GM12878 (cell line): ENCODE results near the gene ABCC5. TPM values are rescaled to one million over a fixed set of nuclear protein-coding genes. Genes with fewer than 3 reads are reported as not detected.

Experiments
- ATAC-seq: fragments of 200-7000 bp; cut with Tn5 transposase; 3 replicates; pipeline ENCODE4 v1.9.1; 2020; ENCODE audit warnings: mild to moderate bottlenecking, moderate library complexity
- BruUV-seq: library from RNA; stranded (reverse); fragments of 400-500 nt; replicated peaks from 2 replicates; lab custom pipeline; 2021; lab: Mats Ljungman, UMichigan
- CTCF ChIA-PET: fragments of 300-600 bp; sonication (Branson Sonifier 250); formaldehyde crosslinking; extraction: SDS; loops from one replicate; lab custom pipeline; 2021; ENCODE audit warnings: inconsistent platforms; lab: Yijun Ruan, JAX
- POLR2A ChIA-PET: fragments of 350-600 bp; formaldehyde crosslinking; extraction: SDS; loops from one replicate; lab custom pipeline; 2021; ENCODE audit warnings: inconsistent platforms; lab: Charles Lee
- RAD21 ChIA-PET: fragments of 300-600 bp; sonication (Branson Sonifier 250); formaldehyde crosslinking; loops from one replicate; lab custom pipeline; 2023; ENCODE audit warnings: antibody characterized with exemption; ENCODE audit not compliant: unreplicated experiment; lab: Charles Lee
- SMC1A ChIA-PET: fragments of 300-600 bp; sonication (Branson Sonifier 250); formaldehyde crosslinking; loops from one replicate; lab custom pipeline; 2023; ENCODE audit not compliant: unreplicated experiment, uncharacterized antibody; lab: Charles Lee
- DNase-seq: peaks from one replicate; pipeline ENCODE4 v3.0.0-alpha.2; 2011; ENCODE audit warnings: low read depth, low spot score
- FAIRE-seq: peaks from 3 replicates; lab custom pipeline; 2011; peaks lifted over from hg19 to GRCh38; lab: Jason Lieb, UNC
- H2AFZ ChIP-seq: 2 replicates; pipeline ENCODE4 v1.6.0; 2011; ENCODE audit warnings: low read depth, low read length, control low read depth; ENCODE audit not compliant: control insufficient read depth
- H3K27ac ChIP-seq: 2 replicates; pipeline ENCODE4 v1.5.1; 2011; ENCODE audit warnings: control low read depth; ENCODE audit not compliant: control insufficient read depth, insufficient read depth
- H3K27me3 ChIP-seq, 2 experiments: replicated peaks in 1 of 2; 2 replicates each; pipeline versions ENCODE4 v1.6.0 to v1.6.1; 2011; ENCODE audit warnings: low read length in 1 of 2; ENCODE audit not compliant: control insufficient read depth in 2 of 2, insufficient read depth in 2 of 2
- H3K36me3 ChIP-seq, 2 experiments: 2 replicates each; pipeline ENCODE4 v1.5.1; 2011; ENCODE audit warnings: low read length in 1 of 2; ENCODE audit not compliant: control insufficient read depth in 2 of 2, insufficient read depth in 2 of 2
- H3K4me1 ChIP-seq: 2 replicates; pipeline ENCODE4 v1.6.1; 2011; ENCODE audit warnings: mild to moderate bottlenecking, low read length, moderate library complexity, mixed read lengths; ENCODE audit not compliant: control insufficient read depth, insufficient read depth
- H3K4me2 ChIP-seq: 2 replicates; pipeline ENCODE4 v1.6.0; 2011; ENCODE audit warnings: control low read depth; ENCODE audit not compliant: control insufficient read depth, insufficient read depth
- H3K4me3 ChIP-seq: fragments of 200-600 bp; sonication (generic); 2 replicates; pipeline ENCODE4 v1.5.1; 2016
- H3K79me2 ChIP-seq: 2 replicates; pipeline ENCODE4 v1.6.0; 2011; ENCODE audit warnings: low read length; ENCODE audit not compliant: control insufficient read depth, insufficient read depth
- H3K9ac ChIP-seq: 2 replicates; pipeline ENCODE4 v1.8.0; 2011; ENCODE audit warnings: low read length, control low read depth, mixed read lengths; ENCODE audit not compliant: control insufficient read depth, insufficient read depth
- H3K9me3 ChIP-seq: replicated peaks from 3 replicates; pipeline ENCODE4 v1.5.1; 2011; ENCODE audit warnings: mild to moderate bottlenecking, low read length; ENCODE audit not compliant: control insufficient read depth, insufficient read depth
- H4K20me1 ChIP-seq: 2 replicates; pipeline ENCODE4 v1.6.0; 2011; ENCODE audit not compliant: control insufficient read depth, insufficient read depth
- ASH2L ChIP-seq: fragments of 300-600, 200-600 bp; sonication (generic); IDR thresholded peaks from 2 replicates; pipeline ENCODE4 v1.6.1; 2017; ENCODE audit warnings: low read depth, mild to moderate bottlenecking, borderline replicate concordance
- ATF2 ChIP-seq: IDR thresholded peaks from 2 replicates; pipeline ENCODE4 v1.6.1; 2012; ENCODE audit warnings: low read length, inconsistent platforms
- ATF3 ChIP-seq: IDR thresholded peaks from 2 replicates; pipeline ENCODE4 v1.6.1; 2011; ENCODE audit warnings: low read depth, mild to moderate bottlenecking, low read length, moderate library complexity, borderline replicate concordance; ENCODE audit errors: extremely low read depth
- DPF2 ChIP-seq: fragments of 450-650 bp; IDR thresholded peaks from 2 replicates; pipeline ENCODE4 v1.6.1; 2017; ENCODE audit warnings: mild to moderate bottlenecking
- ESRRA ChIP-seq: IDR thresholded peaks from 2 replicates; pipeline ENCODE4 v1.6.1; 2012; ENCODE audit warnings: mild to moderate bottlenecking, low read length, improper control_type of control experiment
- IRF5 ChIP-seq: fragments of 450-650 bp; IDR thresholded peaks from 2 replicates; pipeline ENCODE4 v1.6.1; 2017; ENCODE audit warnings: borderline replicate concordance
- MEF2A ChIP-seq: IDR thresholded peaks from 2 replicates; pipeline ENCODE4 v1.6.1; 2011; ENCODE audit warnings: low read depth, mild to moderate bottlenecking, low read length, moderate library complexity; ENCODE audit not compliant: insufficient read depth
- MLLT1 ChIP-seq: fragments of 450-650 bp; IDR thresholded peaks from 2 replicates; pipeline ENCODE4 v1.6.1; 2016; ENCODE audit warnings: mild to moderate bottlenecking
- NFYA ChIP-seq: IDR thresholded peaks from 2 replicates; pipeline ENCODE4 v1.6.1; 2011; ENCODE audit warnings: low read depth, mild to moderate bottlenecking, low read length, improper control_type of control experiment, borderline replicate concordance
- RELB ChIP-seq: fragments of 450-650 bp; IDR thresholded peaks from 2 replicates; pipeline ENCODE4 v1.6.1; 2017; ENCODE audit warnings: low read depth, mild to moderate bottlenecking, moderate library complexity
- SKIL ChIP-seq: fragments of 450-650 bp; IDR thresholded peaks from 2 replicates; pipeline ENCODE4 v1.6.1; 2017; ENCODE audit warnings: mild to moderate bottlenecking, low read depth, inconsistent platforms; ENCODE audit not compliant: poor library complexity, severe bottlenecking
- SRF ChIP-seq, 2 experiments: IDR thresholded peaks; 2 replicates each; pipeline ENCODE4 v1.6.1; 2011; ENCODE audit warnings: low read depth in 2 of 2, low read length in 2 of 2, mild to moderate bottlenecking in 1 of 2, moderate library complexity in 1 of 2
- TAF1 ChIP-seq: IDR thresholded peaks from 2 replicates; pipeline ENCODE4 v1.6.1; 2011; ENCODE audit warnings: mild to moderate bottlenecking, low read depth, low read length, borderline replicate concordance
- TBL1XR1 ChIP-seq: IDR thresholded peaks from 2 replicates; pipeline ENCODE4 v1.6.1; 2012; ENCODE audit warnings: low read depth, low read length, improper control_type of control experiment
- ZNF24 ChIP-seq: fragments of 450-650 bp; IDR thresholded peaks from 2 replicates; pipeline ENCODE4 v1.6.1; 2017; ENCODE audit warnings: antibody characterized with exemption, mild to moderate bottlenecking
- ZNF384 ChIP-seq: IDR thresholded peaks from 2 replicates; pipeline ENCODE4 v1.6.1; 2012; ENCODE audit warnings: low read depth, mild to moderate bottlenecking, low read length, improper control_type of control experiment, borderline replicate concordance
- WGBS: methylation state at CpG from one replicate; pipeline ENCODE4 v1.1.6; 2016; ENCODE audit warnings: low lambda C conversion rate; ENCODE audit not compliant: insufficient replicate concordance, insufficient coverage; ENCODE audit errors: missing lambda C conversion rate; 5-methylcytosine and 5-hydroxymethylcytosine counted together
- in situ Hi-C: fragments of 300-500 bp; cut with MboI; formaldehyde crosslinking; loops from 9 replicates; pipeline ENCODE4 v1.14.3; 2018; ENCODE audit warnings: mixed read lengths
- intact Hi-C: fragments of 100-400 bp; cut with micrococcal nuclease; formaldehyde crosslinking; loops from one replicate; pipeline ENCODE4 v1.14.2; 2022; ENCODE audit not compliant: unreplicated experiment
- polyA plus RNA-seq, 11 experiments: library from polyadenylated mRNA; depleted of rRNA in 4 of 11; unstranded in 6 of 11; stranded (reverse) in 5 of 11; fragments of >200 nt; fragmentation: Nextera tagmentation in 4 of 11; fragmentation: Illumina TruSeq in 1 of 11; extraction: Ambion mirVana in 4 of 11; extraction: Trizol in 1 of 11; gene quantifications; 1 replicate in 1 of 11; 2 replicates in 10 of 11; pipeline versions ENCODE4 v1.2.1 to v1.2.3, GENCODE V29; 2011 to 2016; ENCODE audit warnings: inconsistent platforms in 2 of 11, missing spikeins in 2 of 11, low read depth in 1 of 11
- total RNA-seq, 4 experiments: library from RNA; depleted of rRNA in 3 of 4; stranded (reverse); fragments of >200 nt in 3 of 4; fragmentation: Illumina TruSeq in 1 of 4; extraction: Trizol in 1 of 4; gene quantifications; 2 replicates each; pipeline versions ENCODE4 v1.2.1 to v1.2.3, GENCODE V29; 2013 to 2021

Gene ABCC5
- total and polyA plus RNA-seq, 10 of the 15 experiments (the other 5 are each of a cell fraction or from before 2014, with no cell fraction given): 6.0 to 17.8 (median 9.7) TPM

- WGBS: 28% methylated on average over 9 of the region's 9 CpGs
- Histone ChIP-seq H3K4me3 (no peak overlapping the region), H3K4me2 (no peak overlapping the region), H3K27ac (no peak overlapping the region), H3K27me3 (no peaks in the 10 kb centered on the region; a peak in 2 of 4 replicates), H3K9ac (no peak overlapping the region), H2AFZ (no peak overlapping the region), H3K36me3 (no peaks in the 10 kb centered on the region), H3K9me3 (no peaks in the 10 kb centered on the region), H3K79me2 (no peaks in the 10 kb centered on the region), H4K20me1 (no peaks in the 10 kb centered on the region), H3K4me1 (no peaks in the 10 kb centered on the region)
- POLR2A ChIA-PET: no interaction called here
- no TSS peak for BruUV-seq
- ATAC-seq (no peak), DNase-seq (no peak), FAIRE-seq (no peak)
- CTCF ChIA-PET: interaction anchor here (1.3 kb wide), 1 partner anchor 14 kb away, joined by 4 read pairs; no protein-coding TSS in a partner anchor
- intact Hi-C loops: no loop called here
- in situ Hi-C loops: no loop called here
- SMC1A ChIA-PET: interaction anchor here (1.2 to 1.4 kb wide), 2 partner anchors 10 to 162 kb away, joined by 3 read pairs; no protein-coding TSS in a partner anchor
- RAD21 ChIA-PET: no interaction called here
- no peak for TF ChIP-seq ATF2
- TF ChIP-seq IRF5: no peak
- no peak for TF ChIP-seq SRF (IDR thresholded peaks at IDR 0.05; ENCODE audit: low read depth in 2 of 2, low read length in 2 of 2)
- TF ChIP-seq MEF2A: no peak
- TF ChIP-seq RELB: no peak
- TF ChIP-seq SKIL: no peak
- no peak for TF ChIP-seq ESRRA
- TF ChIP-seq ZNF384: no peak
- TF ChIP-seq ASH2L: no peak
- TF ChIP-seq DPF2: no peak
- TF ChIP-seq MLLT1: no peak
- TF ChIP-seq NFYA: no peak
- no peak for TF ChIP-seq ZNF24
- no peak for TF ChIP-seq ATF3
- TF ChIP-seq TBL1XR1: no peak
- no peak for TF ChIP-seq TAF1
Observed at GRCh38 chr3:184058029-184058428, 40.3 kb upstream of the ABCC5 start.
